HCT116 (cell line): ENCODE results near the gene PIGH.

ENCODE experiments used
- EZH2 ChIP-seq: fragments of 200-600 bp; sonication (generic); IDR thresholded peaks from 2 replicates; pipeline ENCODE4 v1.6.1; 2017; ENCODE audit warnings: antibody characterized with exemption, mixed run types
- POLR2A ChIP-seq: IDR thresholded peaks from 2 replicates; pipeline ENCODE4 v1.7.0; 2011; ENCODE audit warnings: borderline replicate concordance; ENCODE audit not compliant: insufficient read depth, insufficient read length; ENCODE audit errors: extremely low read depth
- SIN3A ChIP-seq: IDR thresholded peaks from 2 replicates; pipeline ENCODE4 v1.6.1; 2012; ENCODE audit warnings: low read depth

- TF ChIP-seq SIN3A (no peak), EZH2 (no peak), POLR2A (no peak)
Measured at GRCh38 chr14:67641902-67642749, 42.1 kb upstream of the PIGH start.
